Upper lobe of left lung (tissue), 4 donors: ENCODE results near the gene HTRA1.

ENCODE experiments used
- CTCF ChIP-seq, 6 experiments: fragments of 450-650 bp in 4 of 6; fragments of 200-600 bp in 2 of 6; sonication (generic) in 2 of 6; IDR thresholded peaks; one replicate each; pipeline ENCODE4 v1.5.1; 2016 to 2019; ENCODE audit warnings: antibody characterized with exemption in 6 of 6
- POLR2A ChIP-seq, 4 donors: fragments of 450-650 bp; IDR thresholded peaks; one replicate each; pipeline ENCODE4 v1.5.1; 2016 to 2017; ENCODE audit warnings: antibody characterized with exemption in 4 of 4, mild to moderate bottlenecking in 2 of 4

- TF ChIP-seq CTCF (IDR thresholded peaks at IDR 0.05) = no peak
- TF ChIP-seq POLR2A (IDR thresholded peaks at IDR 0.05) = no peak
Measured at GRCh38 chr10:122543676-122544445, 82.5 kb downstream of the HTRA1 start.
